ENCODE data around the gene CCIN. TPM values are rescaled to one million over a fixed set of nuclear protein-coding genes. Genes with fewer than 3 reads are reported as not detected.
A peak's percentile ranks its signal among the peaks of the same experiment; 100 is the strongest.

CCIN gene
- total and polyA plus RNA-seq, 2 of the 13 experiments (the other 11 are each of a cell fraction or from before 2014, with no cell fraction given): not detected

DNA sequence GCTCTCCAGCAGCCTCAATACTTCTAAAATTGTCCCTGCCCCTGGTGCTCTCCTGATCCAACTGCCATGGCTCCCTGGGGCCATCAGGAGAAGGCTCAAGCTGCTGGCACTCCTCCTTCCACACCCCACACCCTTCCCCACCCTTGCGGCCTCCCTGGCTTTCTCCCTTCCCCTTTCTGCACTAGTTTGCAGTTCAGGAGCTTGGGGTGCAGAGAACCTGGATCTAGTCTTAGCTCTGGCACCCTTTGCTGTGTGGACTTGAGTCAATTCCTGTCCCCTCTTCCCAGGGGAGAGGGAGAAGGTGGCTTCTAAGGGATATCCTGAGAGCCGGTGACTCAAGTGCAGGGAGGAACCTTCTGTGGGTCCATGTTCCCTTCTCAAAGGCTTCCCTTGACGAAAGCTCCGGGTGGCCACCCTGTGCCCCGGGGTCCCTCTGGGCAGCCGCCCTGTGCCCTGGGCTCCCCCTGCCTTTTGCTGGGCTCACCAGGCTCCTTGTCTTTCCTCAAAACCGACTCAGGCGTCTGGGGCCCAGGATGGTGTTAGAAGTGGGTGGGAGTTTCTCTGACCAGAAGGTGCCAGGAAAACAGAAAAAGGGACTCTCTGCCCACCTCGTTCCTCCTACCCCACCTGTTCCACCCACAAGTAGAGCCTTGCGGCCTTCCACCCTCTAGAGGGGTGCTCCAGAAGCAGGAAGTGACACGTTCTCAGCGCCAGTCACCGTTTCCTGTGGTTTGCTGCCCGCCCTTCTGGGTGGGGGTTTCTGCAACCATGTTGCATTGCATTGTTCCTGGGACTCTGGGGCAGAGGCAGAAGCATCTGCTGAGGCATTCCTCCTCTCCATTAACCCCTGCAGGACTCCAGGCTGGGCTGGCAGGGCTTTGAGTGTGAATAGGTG, 17.6 kb upstream of the CCIN start (continued):
- TF ChIP-seq, protein P1, sequence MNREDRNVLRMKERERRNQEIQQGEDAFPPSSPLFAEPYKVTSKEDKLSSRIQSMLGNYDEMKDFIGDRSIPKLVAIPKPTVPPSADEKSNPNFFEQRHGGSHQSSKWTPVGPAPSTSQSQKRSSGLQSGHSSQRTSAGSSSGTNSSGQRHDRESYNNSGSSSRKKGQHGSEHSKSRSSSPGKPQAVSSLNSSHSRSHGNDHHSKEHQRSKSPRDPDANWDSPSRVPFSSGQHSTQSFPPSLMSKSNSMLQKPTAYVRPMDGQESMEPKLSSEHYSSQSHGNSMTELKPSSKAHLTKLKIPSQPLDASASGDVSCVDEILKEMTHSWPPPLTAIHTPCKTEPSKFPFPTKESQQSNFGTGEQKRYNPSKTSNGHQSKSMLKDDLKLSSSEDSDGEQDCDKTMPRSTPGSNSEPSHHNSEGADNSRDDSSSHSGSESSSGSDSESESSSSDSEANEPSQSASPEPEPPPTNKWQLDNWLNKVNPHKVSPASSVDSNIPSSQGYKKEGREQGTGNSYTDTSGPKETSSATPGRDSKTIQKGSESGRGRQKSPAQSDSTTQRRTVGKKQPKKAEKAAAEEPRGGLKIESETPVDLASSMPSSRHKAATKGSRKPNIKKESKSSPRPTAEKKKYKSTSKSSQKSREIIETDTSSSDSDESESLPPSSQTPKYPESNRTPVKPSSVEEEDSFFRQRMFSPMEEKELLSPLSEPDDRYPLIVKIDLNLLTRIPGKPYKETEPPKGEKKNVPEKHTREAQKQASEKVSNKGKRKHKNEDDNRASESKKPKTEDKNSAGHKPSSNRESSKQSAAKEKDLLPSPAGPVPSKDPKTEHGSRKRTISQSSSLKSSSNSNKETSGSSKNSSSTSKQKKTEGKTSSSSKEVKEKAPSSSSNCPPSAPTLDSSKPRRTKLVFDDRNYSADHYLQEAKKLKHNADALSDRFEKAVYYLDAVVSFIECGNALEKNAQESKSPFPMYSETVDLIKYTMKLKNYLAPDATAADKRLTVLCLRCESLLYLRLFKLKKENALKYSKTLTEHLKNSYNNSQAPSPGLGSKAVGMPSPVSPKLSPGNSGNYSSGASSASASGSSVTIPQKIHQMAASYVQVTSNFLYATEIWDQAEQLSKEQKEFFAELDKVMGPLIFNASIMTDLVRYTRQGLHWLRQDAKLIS (CRISPR knock-in tag; IDR thresholded peaks at IDR 0.05): no peak
- peak; percentile 53 for TF ChIP-seq GABPB1 (CRISPR knock-in tag; IDR thresholded peaks at IDR 0.05)
- TF ChIP-seq, protein P2, sequence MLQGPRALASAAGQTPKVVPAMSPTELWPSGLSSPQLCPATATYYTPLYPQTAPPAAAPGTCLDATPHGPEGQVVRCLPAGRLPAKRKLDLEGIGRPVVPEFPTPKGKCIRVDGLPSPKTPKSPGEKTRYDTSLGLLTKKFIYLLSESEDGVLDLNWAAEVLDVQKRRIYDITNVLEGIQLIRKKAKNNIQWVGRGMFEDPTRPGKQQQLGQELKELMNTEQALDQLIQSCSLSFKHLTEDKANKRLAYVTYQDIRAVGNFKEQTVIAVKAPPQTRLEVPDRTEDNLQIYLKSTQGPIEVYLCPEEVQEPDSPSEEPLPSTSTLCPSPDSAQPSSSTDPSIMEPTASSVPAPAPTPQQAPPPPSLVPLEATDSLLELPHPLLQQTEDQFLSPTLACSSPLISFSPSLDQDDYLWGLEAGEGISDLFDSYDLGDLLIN (CRISPR knock-in tag; IDR thresholded peaks at IDR 0.05; ENCODE audit: borderline replicate concordance): no peak
- TF ChIP-seq HDAC6 (IDR thresholded peaks at IDR 0.05; ENCODE audit: low read depth, low read length): no peak
- TF ChIP-seq ZNF83 (CRISPR knock-in tag; IDR thresholded peaks at IDR 0.05; ENCODE audit: borderline replicate concordance): no peak
- TF ChIP-seq, protein P3, sequence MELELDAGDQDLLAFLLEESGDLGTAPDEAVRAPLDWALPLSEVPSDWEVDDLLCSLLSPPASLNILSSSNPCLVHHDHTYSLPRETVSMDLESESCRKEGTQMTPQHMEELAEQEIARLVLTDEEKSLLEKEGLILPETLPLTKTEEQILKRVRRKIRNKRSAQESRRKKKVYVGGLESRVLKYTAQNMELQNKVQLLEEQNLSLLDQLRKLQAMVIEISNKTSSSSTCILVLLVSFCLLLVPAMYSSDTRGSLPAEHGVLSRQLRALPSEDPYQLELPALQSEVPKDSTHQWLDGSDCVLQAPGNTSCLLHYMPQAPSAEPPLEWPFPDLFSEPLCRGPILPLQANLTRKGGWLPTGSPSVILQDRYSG (CRISPR knock-in tag; IDR thresholded peaks at IDR 0.05): no peak
- TF ChIP-seq ZIK1 (CRISPR knock-in tag; IDR thresholded peaks at IDR 0.05; ENCODE audit: borderline replicate concordance, low read depth): no peak
- no peak for TF ChIP-seq MTF1 (CRISPR knock-in tag; IDR thresholded peaks at IDR 0.05)
- TF ChIP-seq, protein P4, sequence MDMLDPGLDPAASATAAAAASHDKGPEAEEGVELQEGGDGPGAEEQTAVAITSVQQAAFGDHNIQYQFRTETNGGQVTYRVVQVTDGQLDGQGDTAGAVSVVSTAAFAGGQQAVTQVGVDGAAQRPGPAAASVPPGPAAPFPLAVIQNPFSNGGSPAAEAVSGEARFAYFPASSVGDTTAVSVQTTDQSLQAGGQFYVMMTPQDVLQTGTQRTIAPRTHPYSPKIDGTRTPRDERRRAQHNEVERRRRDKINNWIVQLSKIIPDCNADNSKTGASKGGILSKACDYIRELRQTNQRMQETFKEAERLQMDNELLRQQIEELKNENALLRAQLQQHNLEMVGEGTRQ (IDR thresholded peaks at IDR 0.05; ENCODE audit: low read depth, low read length): no peak
- TF ChIP-seq, protein P4 (CRISPR knock-in tag; IDR thresholded peaks at IDR 0.05; ENCODE audit: borderline replicate concordance): no peak
- TF ChIP-seq SAP130 (CRISPR knock-in tag; IDR thresholded peaks at IDR 0.05; ENCODE audit: low read depth): no peak
- TF ChIP-seq, protein P5, sequence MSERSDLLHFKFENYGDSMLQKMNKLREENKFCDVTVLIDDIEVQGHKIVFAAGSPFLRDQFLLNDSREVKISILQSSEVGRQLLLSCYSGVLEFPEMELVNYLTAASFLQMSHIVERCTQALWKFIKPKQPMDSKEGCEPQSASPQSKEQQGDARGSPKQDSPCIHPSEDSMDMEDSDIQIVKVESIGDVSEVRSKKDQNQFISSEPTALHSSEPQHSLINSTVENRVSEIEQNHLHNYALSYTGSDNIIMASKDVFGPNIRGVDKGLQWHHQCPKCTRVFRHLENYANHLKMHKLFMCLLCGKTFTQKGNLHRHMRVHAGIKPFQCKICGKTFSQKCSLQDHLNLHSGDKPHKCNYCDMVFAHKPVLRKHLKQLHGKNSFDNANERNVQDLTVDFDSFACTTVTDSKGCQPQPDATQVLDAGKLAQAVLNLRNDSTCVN (CRISPR knock-in tag; IDR thresholded peaks at IDR 0.05; ENCODE audit: borderline replicate concordance): peak; percentile 88
- TF ChIP-seq GATAD2A (CRISPR knock-in tag; IDR thresholded peaks at IDR 0.05): no peak
- TF ChIP-seq ZNF766 (CRISPR knock-in tag; IDR thresholded peaks at IDR 0.05; ENCODE audit: borderline replicate concordance): no peak
- TF ChIP-seq, protein P6, sequence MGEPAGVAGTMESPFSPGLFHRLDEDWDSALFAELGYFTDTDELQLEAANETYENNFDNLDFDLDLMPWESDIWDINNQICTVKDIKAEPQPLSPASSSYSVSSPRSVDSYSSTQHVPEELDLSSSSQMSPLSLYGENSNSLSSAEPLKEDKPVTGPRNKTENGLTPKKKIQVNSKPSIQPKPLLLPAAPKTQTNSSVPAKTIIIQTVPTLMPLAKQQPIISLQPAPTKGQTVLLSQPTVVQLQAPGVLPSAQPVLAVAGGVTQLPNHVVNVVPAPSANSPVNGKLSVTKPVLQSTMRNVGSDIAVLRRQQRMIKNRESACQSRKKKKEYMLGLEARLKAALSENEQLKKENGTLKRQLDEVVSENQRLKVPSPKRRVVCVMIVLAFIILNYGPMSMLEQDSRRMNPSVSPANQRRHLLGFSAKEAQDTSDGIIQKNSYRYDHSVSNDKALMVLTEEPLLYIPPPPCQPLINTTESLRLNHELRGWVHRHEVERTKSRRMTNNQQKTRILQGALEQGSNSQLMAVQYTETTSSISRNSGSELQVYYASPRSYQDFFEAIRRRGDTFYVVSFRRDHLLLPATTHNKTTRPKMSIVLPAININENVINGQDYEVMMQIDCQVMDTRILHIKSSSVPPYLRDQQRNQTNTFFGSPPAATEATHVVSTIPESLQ (CRISPR knock-in tag; conservative IDR thresholded peaks at IDR 0.05): no peak
- TF ChIP-seq ZNF441 (CRISPR knock-in tag; IDR thresholded peaks at IDR 0.05; ENCODE audit: borderline replicate concordance): no peak

Measured in HepG2 (cell line).